GM12878 (cell line): Measurements from ENCODE around the gene USP31. TPM values are rescaled to one million over a fixed set of nuclear protein-coding genes. Genes with fewer than 3 reads are reported as not detected.

Experiments
- ATAC-seq: fragments of 200-7000 bp; cut with Tn5 transposase; 3 replicates; pipeline ENCODE4 v1.9.1; 2020; ENCODE audit warnings: mild to moderate bottlenecking, moderate library complexity
- BruUV-seq: library from RNA; stranded (reverse); fragments of 400-500 nt; replicated peaks from 2 replicates; lab custom pipeline; 2021; lab: Mats Ljungman, UMichigan
- CTCF ChIA-PET: fragments of 300-600 bp; sonication (Branson Sonifier 250); formaldehyde crosslinking; extraction: SDS; loops from one replicate; lab custom pipeline; 2021; ENCODE audit warnings: inconsistent platforms; lab: Yijun Ruan, JAX
- POLR2A ChIA-PET: fragments of 350-600 bp; formaldehyde crosslinking; extraction: SDS; loops from one replicate; lab custom pipeline; 2021; ENCODE audit warnings: inconsistent platforms; lab: Charles Lee
- RAD21 ChIA-PET: fragments of 300-600 bp; sonication (Branson Sonifier 250); formaldehyde crosslinking; loops from one replicate; lab custom pipeline; 2023; ENCODE audit warnings: antibody characterized with exemption; ENCODE audit not compliant: unreplicated experiment; lab: Charles Lee
- SMC1A ChIA-PET: fragments of 300-600 bp; sonication (Branson Sonifier 250); formaldehyde crosslinking; loops from one replicate; lab custom pipeline; 2023; ENCODE audit not compliant: unreplicated experiment, uncharacterized antibody; lab: Charles Lee
- DNase-seq: peaks from one replicate; pipeline ENCODE4 v3.0.0-alpha.2; 2011; ENCODE audit warnings: low read depth, low spot score
- FAIRE-seq: peaks from 3 replicates; lab custom pipeline; 2011; peaks lifted over from hg19 to GRCh38; lab: Jason Lieb, UNC
- H2AFZ ChIP-seq: 2 replicates; pipeline ENCODE4 v1.6.0; 2011; ENCODE audit warnings: low read depth, low read length, control low read depth; ENCODE audit not compliant: control insufficient read depth
- H3K27ac ChIP-seq: 2 replicates; pipeline ENCODE4 v1.5.1; 2011; ENCODE audit warnings: control low read depth; ENCODE audit not compliant: control insufficient read depth, insufficient read depth
- H3K27me3 ChIP-seq, 2 experiments: replicated peaks in 1 of 2; 2 replicates each; pipeline versions ENCODE4 v1.6.0 to v1.6.1; 2011; ENCODE audit warnings: low read length in 1 of 2; ENCODE audit not compliant: control insufficient read depth in 2 of 2, insufficient read depth in 2 of 2
- H3K36me3 ChIP-seq, 2 experiments: 2 replicates each; pipeline ENCODE4 v1.5.1; 2011; ENCODE audit warnings: low read length in 1 of 2; ENCODE audit not compliant: control insufficient read depth in 2 of 2, insufficient read depth in 2 of 2
- H3K4me1 ChIP-seq: 2 replicates; pipeline ENCODE4 v1.6.1; 2011; ENCODE audit warnings: mild to moderate bottlenecking, low read length, moderate library complexity, mixed read lengths; ENCODE audit not compliant: control insufficient read depth, insufficient read depth
- H3K4me2 ChIP-seq: 2 replicates; pipeline ENCODE4 v1.6.0; 2011; ENCODE audit warnings: control low read depth; ENCODE audit not compliant: control insufficient read depth, insufficient read depth
- H3K4me3 ChIP-seq: fragments of 200-600 bp; sonication (generic); 2 replicates; pipeline ENCODE4 v1.5.1; 2016
- H3K79me2 ChIP-seq: 2 replicates; pipeline ENCODE4 v1.6.0; 2011; ENCODE audit warnings: low read length; ENCODE audit not compliant: control insufficient read depth, insufficient read depth
- H3K9ac ChIP-seq: 2 replicates; pipeline ENCODE4 v1.8.0; 2011; ENCODE audit warnings: low read length, control low read depth, mixed read lengths; ENCODE audit not compliant: control insufficient read depth, insufficient read depth
- H3K9me3 ChIP-seq: replicated peaks from 3 replicates; pipeline ENCODE4 v1.5.1; 2011; ENCODE audit warnings: mild to moderate bottlenecking, low read length; ENCODE audit not compliant: control insufficient read depth, insufficient read depth
- H4K20me1 ChIP-seq: 2 replicates; pipeline ENCODE4 v1.6.0; 2011; ENCODE audit not compliant: control insufficient read depth, insufficient read depth
- CHD4 ChIP-seq: fragments of 200-600 bp; sonication (generic); IDR thresholded peaks from 2 replicates; pipeline ENCODE4 v1.6.1; 2016; ENCODE audit warnings: mild to moderate bottlenecking
- GATAD2B ChIP-seq: fragments of 450-650 bp; conservative IDR thresholded peaks from 2 replicates; pipeline ENCODE4 v1.6.1; 2017; ENCODE audit warnings: low read depth, mild to moderate bottlenecking, moderate library complexity
- HDAC6 ChIP-seq: fragments of 200-600 bp; sonication (generic); IDR thresholded peaks from one replicate; pipeline ENCODE4 v1.8.0; 2017; ENCODE audit warnings: antibody characterized with exemption; ENCODE audit not compliant: unreplicated experiment
- MEF2A ChIP-seq: IDR thresholded peaks from 2 replicates; pipeline ENCODE4 v1.6.1; 2011; ENCODE audit warnings: low read depth, mild to moderate bottlenecking, low read length, moderate library complexity; ENCODE audit not compliant: insufficient read depth
- POLR2AphosphoS2 ChIP-seq: IDR thresholded peaks from 2 replicates; pipeline ENCODE4 v1.6.1; 2011; ENCODE audit warnings: low read depth, mild to moderate bottlenecking, low read length, improper control_type of control experiment, moderate library complexity
- WGBS: methylation state at CpG from one replicate; pipeline ENCODE4 v1.1.6; 2016; ENCODE audit warnings: low lambda C conversion rate; ENCODE audit not compliant: insufficient replicate concordance, insufficient coverage; ENCODE audit errors: missing lambda C conversion rate; 5-methylcytosine and 5-hydroxymethylcytosine counted together
- in situ Hi-C: fragments of 300-500 bp; cut with MboI; formaldehyde crosslinking; loops from 9 replicates; pipeline ENCODE4 v1.14.3; 2018; ENCODE audit warnings: mixed read lengths
- intact Hi-C: fragments of 100-400 bp; cut with micrococcal nuclease; formaldehyde crosslinking; loops from one replicate; pipeline ENCODE4 v1.14.2; 2022; ENCODE audit not compliant: unreplicated experiment
- polyA plus RNA-seq, 11 experiments: library from polyadenylated mRNA; depleted of rRNA in 4 of 11; unstranded in 6 of 11; stranded (reverse) in 5 of 11; fragments of >200 nt; fragmentation: Nextera tagmentation in 4 of 11; fragmentation: Illumina TruSeq in 1 of 11; extraction: Ambion mirVana in 4 of 11; extraction: Trizol in 1 of 11; gene quantifications; 1 replicate in 1 of 11; 2 replicates in 10 of 11; pipeline versions ENCODE4 v1.2.1 to v1.2.3, GENCODE V29; 2011 to 2016; ENCODE audit warnings: inconsistent platforms in 2 of 11, missing spikeins in 2 of 11, low read depth in 1 of 11
- total RNA-seq, 4 experiments: library from RNA; depleted of rRNA in 3 of 4; stranded (reverse); fragments of >200 nt in 3 of 4; fragmentation: Illumina TruSeq in 1 of 4; extraction: Trizol in 1 of 4; gene quantifications; 2 replicates each; pipeline versions ENCODE4 v1.2.1 to v1.2.3, GENCODE V29; 2013 to 2021
- TF ChIP-seq, protein P1 (sequence below): fragments of 450-650 bp; IDR thresholded peaks from 2 replicates; pipeline ENCODE4 v1.6.1; 2016; ENCODE audit warnings: mild to moderate bottlenecking
- TF ChIP-seq, protein P2 (sequence below): fragments of 450-650 bp; IDR thresholded peaks from 2 replicates; pipeline ENCODE4 v1.6.1; 2017; ENCODE audit warnings: mild to moderate bottlenecking, moderate library complexity

The USP31 gene
- total and polyA plus RNA-seq, 10 of the 15 experiments (the other 5 are each of a cell fraction or from before 2014, with no cell fraction given): 0.87 to 6.5 (median 3.2) TPM

DNA sequence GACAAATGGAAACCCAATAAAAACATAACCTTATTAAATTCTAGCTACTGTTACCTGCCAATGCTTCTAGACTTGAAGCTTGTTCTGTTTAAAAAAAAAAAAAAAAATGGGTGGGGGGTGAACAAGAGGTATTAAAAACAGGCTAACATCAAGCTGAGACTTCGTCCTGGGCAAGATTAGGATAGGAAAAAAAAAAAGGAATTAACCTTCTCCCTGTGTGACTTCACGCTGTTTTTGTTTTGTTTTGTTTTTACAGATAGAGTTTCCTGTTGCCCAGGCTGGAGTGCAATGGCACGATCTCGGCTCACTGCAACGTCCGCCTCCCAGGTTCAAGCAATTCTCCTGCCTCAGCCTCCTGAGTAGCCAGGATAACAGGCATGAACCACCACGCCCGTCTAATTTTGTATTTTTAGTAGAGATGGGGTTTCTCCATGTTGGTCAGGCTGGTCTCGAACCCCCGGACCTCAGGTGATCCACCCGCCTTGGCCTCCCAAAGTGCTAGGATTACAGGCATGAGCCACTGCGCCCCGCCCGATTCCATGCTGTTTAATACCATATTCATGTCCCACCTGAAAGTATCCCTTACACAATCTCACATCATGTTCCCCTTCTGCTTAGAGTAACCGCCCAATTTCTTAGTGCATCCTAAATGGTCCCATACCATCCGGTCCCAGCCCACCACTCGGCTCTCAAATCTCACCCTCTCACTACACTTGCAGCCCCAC, 2.2 kb downstream of the USP31 start:
- H3K4me3 ChIP-seq: 0 out of 2 replicates have a peak overlapping the region, but pooled peaks have one; percentile 79
- ChIA-PET RAD21 (interaction anchor here (0.6 kb wide), 1 partner anchor 1127 kb away, joined by 3 read pairs; no protein-coding TSS in a partner anchor), CTCF (interaction anchor here (0.7 to 1.8 kb wide), 4 partner anchors 8 to 794 kb away, joined by 3 to 5 read pairs (median 4); no protein-coding TSS in a partner anchor), POLR2A (interaction anchor here (0.6 kb wide), 1 partner anchor 159 kb away, joined by 3 read pairs; no protein-coding TSS in a partner anchor), SMC1A (interaction anchor here (0.7 to 0.9 kb wide), 3 partner anchors 19 to 24 kb away, joined by 4 to 5 read pairs (median 4); no protein-coding TSS in a partner anchor)
- no peak overlapping the region for H2AFZ ChIP-seq
- no peaks in the 10 kb centered on the region for H3K36me3 ChIP-seq
- no peaks in the 10 kb centered on the region for H3K27me3 ChIP-seq
- no peaks in the 10 kb centered on the region; the same call in 1 of the 2 replicates for H3K4me1 ChIP-seq
- H3K27ac ChIP-seq: no peak overlapping the region
- in situ Hi-C loops (no loop called here), intact Hi-C loops (no loop called here)
- H3K79me2 ChIP-seq: peaks cover 13% of the 10 kb centered on the region
- DNase-seq (no peak), ATAC-seq (no peak), FAIRE-seq (no peak)
- TF ChIP-seq, protein P1, sequence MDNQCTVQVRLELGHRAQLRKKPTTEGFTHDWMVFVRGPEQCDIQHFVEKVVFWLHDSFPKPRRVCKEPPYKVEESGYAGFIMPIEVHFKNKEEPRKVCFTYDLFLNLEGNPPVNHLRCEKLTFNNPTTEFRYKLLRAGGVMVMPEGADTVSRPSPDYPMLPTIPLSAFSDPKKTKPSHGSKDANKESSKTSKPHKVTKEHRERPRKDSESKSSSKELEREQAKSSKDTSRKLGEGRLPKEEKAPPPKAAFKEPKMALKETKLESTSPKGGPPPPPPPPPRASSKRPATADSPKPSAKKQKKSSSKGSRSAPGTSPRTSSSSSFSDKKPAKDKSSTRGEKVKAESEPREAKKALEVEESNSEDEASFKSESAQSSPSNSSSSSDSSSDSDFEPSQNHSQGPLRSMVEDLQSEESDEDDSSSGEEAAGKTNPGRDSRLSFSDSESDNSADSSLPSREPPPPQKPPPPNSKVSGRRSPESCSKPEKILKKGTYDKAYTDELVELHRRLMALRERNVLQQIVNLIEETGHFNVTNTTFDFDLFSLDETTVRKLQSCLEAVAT: peak; percentile 47; the same call in 1 of the 2 replicates
- TF ChIP-seq GATAD2B: no peak
- H3K9ac ChIP-seq: no peak overlapping the region
- 97% methylated on average over 17 of the region's 17 CpGs for WGBS
- BruUV-seq: no TSS peak
- peak overlapping the region; percentile 59 for H3K4me2 ChIP-seq
- H3K9me3 ChIP-seq: no peaks in the 10 kb centered on the region
- H4K20me1 ChIP-seq: no peaks in the 10 kb centered on the region

DNA sequence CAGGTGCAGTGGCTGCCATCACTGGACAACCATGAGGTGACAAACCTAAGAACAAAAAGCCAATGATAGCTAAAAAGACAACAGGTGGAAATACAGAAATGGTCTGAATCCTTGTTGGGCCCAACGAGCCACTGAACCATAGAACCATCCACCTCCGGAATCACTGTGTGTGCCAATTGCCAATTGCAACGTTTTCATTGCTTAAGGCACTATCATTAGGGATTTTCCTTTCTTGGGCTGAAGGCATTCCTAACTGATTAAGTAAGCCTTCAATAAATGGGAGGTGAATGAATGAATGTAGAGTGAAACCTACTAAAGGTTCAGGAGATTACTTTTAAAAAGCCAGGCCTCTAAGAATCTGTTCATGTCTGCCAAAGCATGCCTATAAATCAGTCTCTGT, 3.6 kb downstream of the USP31 start:
- Histone ChIP-seq H3K27ac (no peak overlapping the region), H3K9ac (no peak overlapping the region), H3K36me3 (no peaks in the 10 kb centered on the region), H3K4me3 (0 out of 2 replicates have a peak overlapping the region, but pooled peaks have one; percentile 24), H3K4me2 (no peak overlapping the region), H4K20me1 (no peaks in the 10 kb centered on the region), H3K79me2 (peaks cover 13% of the 10 kb centered on the region), H3K9me3 (no peaks in the 10 kb centered on the region), H3K27me3 (no peaks in the 10 kb centered on the region), H2AFZ (no peak overlapping the region), H3K4me1 (no peaks in the 10 kb centered on the region; the same call in 1 of the 2 replicates)
- ChIA-PET SMC1A (interaction anchor here (1.4 kb wide), 2 partner anchors 17 to 290 kb away, joined by 3 to 4 read pairs; no protein-coding TSS in a partner anchor), CTCF (interaction anchor here (1.3 kb wide), 1 partner anchor 13 kb away, joined by 3 read pairs; no protein-coding TSS in a partner anchor), POLR2A (no interaction called here), RAD21 (no interaction called here)
- in situ Hi-C loops (no loop called here), intact Hi-C loops (no loop called here)
- WGBS: 76% methylated on average over 3 of the region's 3 CpGs
- FAIRE-seq (no peak), DNase-seq (no peak), ATAC-seq (no peak)
- BruUV-seq: no TSS peak
- TF ChIP-seq HDAC6 (no peak), MEF2A (no peak), CHD4 (no peak), POLR2AphosphoS2 (no peak)
- TF ChIP-seq, protein P2, sequence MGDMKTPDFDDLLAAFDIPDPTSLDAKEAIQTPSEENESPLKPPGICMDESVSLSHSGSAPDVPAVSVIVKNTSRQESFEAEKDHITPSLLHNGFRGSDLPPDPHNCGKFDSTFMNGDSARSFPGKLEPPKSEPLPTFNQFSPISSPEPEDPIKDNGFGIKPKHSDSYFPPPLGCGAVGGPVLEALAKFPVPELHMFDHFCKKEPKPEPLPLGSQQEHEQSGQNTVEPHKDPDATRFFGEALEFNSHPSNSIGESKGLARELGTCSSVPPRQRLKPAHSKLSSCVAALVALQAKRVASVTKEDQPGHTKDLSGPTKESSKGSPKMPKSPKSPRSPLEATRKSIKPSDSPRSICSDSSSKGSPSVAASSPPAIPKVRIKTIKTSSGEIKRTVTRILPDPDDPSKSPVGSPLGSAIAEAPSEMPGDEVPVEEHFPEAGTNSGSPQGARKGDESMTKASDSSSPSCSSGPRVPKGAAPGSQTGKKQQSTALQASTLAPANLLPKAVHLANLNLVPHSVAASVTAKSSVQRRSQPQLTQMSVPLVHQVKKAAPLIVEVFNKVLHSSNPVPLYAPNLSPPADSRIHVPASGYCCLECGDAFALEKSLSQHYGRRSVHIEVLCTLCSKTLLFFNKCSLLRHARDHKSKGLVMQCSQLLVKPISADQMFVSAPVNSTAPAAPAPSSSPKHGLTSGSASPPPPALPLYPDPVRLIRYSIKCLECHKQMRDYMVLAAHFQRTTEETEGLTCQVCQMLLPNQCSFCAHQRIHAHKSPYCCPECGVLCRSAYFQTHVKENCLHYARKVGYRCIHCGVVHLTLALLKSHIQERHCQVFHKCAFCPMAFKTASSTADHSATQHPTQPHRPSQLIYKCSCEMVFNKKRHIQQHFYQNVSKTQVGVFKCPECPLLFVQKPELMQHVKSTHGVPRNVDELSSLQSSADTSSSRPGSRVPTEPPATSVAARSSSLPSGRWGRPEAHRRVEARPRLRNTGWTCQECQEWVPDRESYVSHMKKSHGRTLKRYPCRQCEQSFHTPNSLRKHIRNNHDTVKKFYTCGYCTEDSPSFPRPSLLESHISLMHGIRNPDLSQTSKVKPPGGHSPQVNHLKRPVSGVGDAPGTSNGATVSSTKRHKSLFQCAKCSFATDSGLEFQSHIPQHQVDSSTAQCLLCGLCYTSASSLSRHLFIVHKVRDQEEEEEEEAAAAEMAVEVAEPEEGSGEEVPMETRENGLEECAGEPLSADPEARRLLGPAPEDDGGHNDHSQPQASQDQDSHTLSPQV: no peak
